OCI-LY1 (cell line): Measurements from ENCODE around the gene CDKL4.

Experiments
- H2AFZ ChIP-seq: fragments of 200-600 bp; sonication (generic), shearing (Covaris generic); 2 replicates; pipeline ENCODE4 v1.6.0; 2014; ENCODE audit warnings: antibody characterized with exemption, mild to moderate bottlenecking, low read length
- H3F3A ChIP-seq: fragments of 200-600 bp; sonication (generic), shearing (Covaris generic); 2 replicates; pipeline ENCODE4 v1.6.0; 2014; ENCODE audit warnings: mild to moderate bottlenecking, antibody characterized with exemption, low read length, moderate library complexity; ENCODE audit not compliant: insufficient read depth
- H3K27ac ChIP-seq: fragments of 200-600 bp; sonication (generic); 2 replicates; pipeline ENCODE4 v1.5.1; 2014; ENCODE audit warnings: low read length, mixed run types, mild to moderate bottlenecking, low read depth; ENCODE audit not compliant: poor library complexity, severe bottlenecking
- H3K27me3 ChIP-seq: fragments of 200-600 bp; sonication (generic); 2 replicates; pipeline ENCODE4 v1.6.0; 2014; ENCODE audit warnings: antibody characterized with exemption, mild to moderate bottlenecking, low read length, moderate library complexity; ENCODE audit not compliant: insufficient read depth
- H3K36me3 ChIP-seq: fragments of 200-600 bp; sonication (generic); 2 replicates; pipeline ENCODE4 v1.6.1; 2014; ENCODE audit warnings: mild to moderate bottlenecking, antibody characterized with exemption, low read length, moderate library complexity, mixed read lengths; ENCODE audit not compliant: insufficient read depth
- H3K4me1 ChIP-seq: fragments of 200-600 bp; sonication (generic); 2 replicates; pipeline ENCODE4 v1.5.1; 2014; ENCODE audit warnings: mild to moderate bottlenecking, low read length, moderate library complexity; ENCODE audit not compliant: insufficient read depth, severe bottlenecking
- H3K4me2 ChIP-seq: fragments of 200-600 bp; sonication (generic), shearing (Covaris generic); 2 replicates; pipeline ENCODE4 v1.6.1; 2014; ENCODE audit warnings: low read length
- H3K4me3 ChIP-seq: fragments of 200-600 bp; sonication (generic); 2 replicates; pipeline ENCODE4 v1.5.1; 2014; ENCODE audit warnings: low read length, low read depth, mild to moderate bottlenecking, mixed read lengths; ENCODE audit not compliant: poor library complexity, severe bottlenecking
- H3K79me2 ChIP-seq: fragments of 200-600 bp; shearing (Covaris generic); 2 replicates; pipeline ENCODE4 v1.6.1; 2016; ENCODE audit warnings: mixed run types, low read length, mixed read lengths; ENCODE audit not compliant: insufficient read depth
- H3K9ac ChIP-seq: fragments of 200-600 bp; sonication (generic), shearing (Covaris generic); 2 replicates; pipeline ENCODE4 v1.6.1; 2014; ENCODE audit warnings: mild to moderate bottlenecking, low read length, mixed read lengths
- H3K9me2 ChIP-seq: fragments of 200-600 bp; sonication (generic), shearing (Covaris generic); 2 replicates; pipeline ENCODE4 v1.6.1; 2014; ENCODE audit warnings: low read depth, mild to moderate bottlenecking, low read length, mixed read lengths
- H3K9me3 ChIP-seq: fragments of 200-600 bp; shearing (Covaris generic); 2 replicates; pipeline ENCODE4 v1.6.1; 2014; ENCODE audit warnings: low read length, mixed read lengths
- H4K20me1 ChIP-seq: fragments of 200-600 bp; sonication (generic), shearing (Covaris generic); 2 replicates; pipeline ENCODE4 v1.6.0; 2016; ENCODE audit warnings: mild to moderate bottlenecking, low read length; ENCODE audit not compliant: insufficient read depth
- EZH2 ChIP-seq: fragments of 200-600 bp; sonication (generic), shearing (Covaris generic); IDR thresholded peaks from 2 replicates; pipeline ENCODE4 v1.8.0; 2017; ENCODE audit warnings: borderline replicate concordance, mixed run types, mild to moderate bottlenecking, antibody characterized with exemption, low read length, moderate library complexity, mixed read lengths
- TF ChIP-seq, protein P1 (sequence below): fragments of 200-600 bp; sonication (generic), shearing (Covaris generic); IDR thresholded peaks from 2 replicates; pipeline ENCODE4 v1.5.1; 2017; ENCODE audit warnings: mild to moderate bottlenecking, antibody characterized with exemption, low read length, moderate library complexity, mixed read lengths

The CDKL4 gene

DNA sequence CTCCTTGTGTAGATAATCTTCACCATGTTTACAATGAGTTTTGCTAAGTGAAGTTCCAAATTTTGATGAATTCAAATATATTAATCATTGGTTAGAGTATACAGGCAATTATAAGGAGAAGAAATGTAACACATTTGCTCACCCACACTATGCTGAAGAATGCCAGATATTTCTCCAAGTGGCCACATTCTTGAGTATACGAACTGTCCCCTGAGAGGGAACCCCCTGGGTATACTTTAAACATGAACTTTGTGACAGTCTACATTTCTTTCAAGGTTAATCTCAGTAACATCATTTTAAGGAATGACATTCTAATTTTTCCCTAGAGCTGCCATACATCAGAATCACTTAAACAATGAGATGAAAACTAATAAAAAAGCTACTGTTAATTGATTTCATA lies 39.8 kb upstream of the CDKL4 start:
- H3K36me3 ChIP-seq: peaks cover 20% of the 10 kb centered on the region; the same call in 1 of the 2 replicates

DNA sequence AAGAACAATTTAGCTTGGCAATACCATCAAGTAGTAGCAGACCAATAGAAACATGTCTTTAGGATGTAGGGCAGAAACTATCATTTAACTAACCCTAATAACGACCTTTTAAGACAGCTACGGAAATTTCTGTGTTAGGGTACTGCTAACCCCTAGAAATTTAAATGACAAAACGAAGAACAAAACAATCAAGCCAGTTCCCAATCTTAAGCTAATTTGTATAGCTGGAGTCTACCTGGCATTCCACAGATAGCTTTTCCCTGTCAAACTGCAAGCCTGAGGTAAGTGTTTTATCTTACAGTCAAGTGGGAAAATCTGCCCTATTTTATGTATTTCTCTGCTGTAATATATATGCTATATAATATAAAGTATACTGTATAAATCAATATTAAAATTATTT lies 37.6 kb upstream of the CDKL4 start:
- H2AFZ ChIP-seq: no peak overlapping the region
- H3K9me2 ChIP-seq: no peaks in the 10 kb centered on the region
- H3F3A ChIP-seq: no peaks in the 10 kb centered on the region
- no peaks in the 10 kb centered on the region for H3K79me2 ChIP-seq
- no peak overlapping the region for H3K4me2 ChIP-seq
- H3K9ac ChIP-seq: no peak overlapping the region
- no peak for TF ChIP-seq EZH2
- TF ChIP-seq, protein P1, sequence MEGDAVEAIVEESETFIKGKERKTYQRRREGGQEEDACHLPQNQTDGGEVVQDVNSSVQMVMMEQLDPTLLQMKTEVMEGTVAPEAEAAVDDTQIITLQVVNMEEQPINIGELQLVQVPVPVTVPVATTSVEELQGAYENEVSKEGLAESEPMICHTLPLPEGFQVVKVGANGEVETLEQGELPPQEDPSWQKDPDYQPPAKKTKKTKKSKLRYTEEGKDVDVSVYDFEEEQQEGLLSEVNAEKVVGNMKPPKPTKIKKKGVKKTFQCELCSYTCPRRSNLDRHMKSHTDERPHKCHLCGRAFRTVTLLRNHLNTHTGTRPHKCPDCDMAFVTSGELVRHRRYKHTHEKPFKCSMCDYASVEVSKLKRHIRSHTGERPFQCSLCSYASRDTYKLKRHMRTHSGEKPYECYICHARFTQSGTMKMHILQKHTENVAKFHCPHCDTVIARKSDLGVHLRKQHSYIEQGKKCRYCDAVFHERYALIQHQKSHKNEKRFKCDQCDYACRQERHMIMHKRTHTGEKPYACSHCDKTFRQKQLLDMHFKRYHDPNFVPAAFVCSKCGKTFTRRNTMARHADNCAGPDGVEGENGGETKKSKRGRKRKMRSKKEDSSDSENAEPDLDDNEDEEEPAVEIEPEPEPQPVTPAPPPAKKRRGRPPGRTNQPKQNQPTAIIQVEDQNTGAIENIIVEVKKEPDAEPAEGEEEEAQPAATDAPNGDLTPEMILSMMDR: no peak
- H4K20me1 ChIP-seq: no peaks in the 10 kb centered on the region
- H3K4me3 ChIP-seq: no peak overlapping the region
- H3K9me3 ChIP-seq: no peaks in the 10 kb centered on the region
- peaks cover 5% of the 10 kb centered on the region for H3K4me1 ChIP-seq
- peaks cover 23% of the 10 kb centered on the region for H3K36me3 ChIP-seq
- H3K27me3 ChIP-seq: no peaks in the 10 kb centered on the region
- no peak overlapping the region for H3K27ac ChIP-seq

More for the DNA sequence above, 39.8 kb upstream of the CDKL4 start:
- no peak overlapping the region for H3K4me3 ChIP-seq
- no peaks in the 10 kb centered on the region for H4K20me1 ChIP-seq
- H2AFZ ChIP-seq: no peak overlapping the region
- TF ChIP-seq, protein P1: no peak
- TF ChIP-seq EZH2: no peak
- no peak overlapping the region for H3K9ac ChIP-seq
- H3F3A ChIP-seq: no peaks in the 10 kb centered on the region
- no peaks in the 10 kb centered on the region for H3K9me3 ChIP-seq
- no peaks in the 10 kb centered on the region for H3K27me3 ChIP-seq
- H3K4me1 ChIP-seq: peaks cover 17% of the 10 kb centered on the region
- no peaks in the 10 kb centered on the region for H3K9me2 ChIP-seq
- H3K4me2 ChIP-seq: no peak overlapping the region
- H3K79me2 ChIP-seq: no peaks in the 10 kb centered on the region
- H3K27ac ChIP-seq: no peak overlapping the region

DNA sequence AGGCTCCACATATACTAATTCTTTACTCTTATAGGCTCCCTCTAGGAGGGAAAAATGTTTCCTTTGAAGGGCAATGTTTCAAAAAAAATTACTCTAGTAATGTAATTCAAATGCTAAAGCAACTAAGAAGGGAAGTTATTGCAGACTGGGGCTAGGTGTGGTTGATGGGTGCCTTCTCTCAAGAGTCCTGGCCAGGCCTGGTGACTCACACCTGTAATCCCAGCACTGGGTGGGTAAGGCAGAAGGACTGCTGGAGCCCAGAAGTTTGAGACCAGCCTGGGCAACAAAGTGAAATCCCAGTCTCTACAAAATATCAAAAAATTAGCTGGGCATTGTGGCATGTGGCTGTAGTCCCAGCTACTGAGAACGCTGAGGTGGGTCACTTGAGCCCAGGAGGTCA lies 31.2 kb upstream of the CDKL4 start:
- H4K20me1 ChIP-seq: no peaks in the 10 kb centered on the region
- no peaks in the 10 kb centered on the region for H3K27me3 ChIP-seq
- no peak overlapping the region for H3K4me3 ChIP-seq
- H3K79me2 ChIP-seq: no peaks in the 10 kb centered on the region
- no peaks in the 10 kb centered on the region for H3K9me2 ChIP-seq
- H3K27ac ChIP-seq: no peak overlapping the region
- peaks cover 26% of the 10 kb centered on the region for H3K36me3 ChIP-seq
- no peak overlapping the region for H3K9ac ChIP-seq
- no peaks in the 10 kb centered on the region; the same call in 1 of the 2 replicates for H3F3A ChIP-seq
- no peak overlapping the region for H2AFZ ChIP-seq
- no peaks in the 10 kb centered on the region for H3K9me3 ChIP-seq
- no peaks in the 10 kb centered on the region for H3K4me1 ChIP-seq
- H3K4me2 ChIP-seq: no peak overlapping the region
- TF ChIP-seq, protein P1: no peak
- TF ChIP-seq EZH2: no peak
